Keratinocyte (primary cell): ENCODE data around the gene APCDD1.

Source experiments
- EZH2 ChIP-seq: IDR thresholded peaks from one replicate; pipeline ENCODE4 v1.6.1; 2012; ENCODE audit warnings: inconsistent platforms, mild to moderate bottlenecking, low read length, moderate library complexity
- TF ChIP-seq, protein P1 (sequence below), 3 experiments: IDR thresholded peaks in 1 of 3; conservative IDR thresholded peaks in 1 of 3; optimal IDR thresholded peaks in 1 of 3; 2 replicates in 2 of 3; 3 replicates in 1 of 3; pipeline versions ENCODE3 to v1.5.1; 2011; ENCODE audit warnings: low read length in 3 of 3, mild to moderate bottlenecking in 3 of 3, moderate library complexity in 2 of 3, control low read depth in 1 of 3, inconsistent platforms in 1 of 3; ENCODE audit not compliant: insufficient read depth in 2 of 3; ENCODE audit errors: extremely low read depth in 1 of 3

DNA sequence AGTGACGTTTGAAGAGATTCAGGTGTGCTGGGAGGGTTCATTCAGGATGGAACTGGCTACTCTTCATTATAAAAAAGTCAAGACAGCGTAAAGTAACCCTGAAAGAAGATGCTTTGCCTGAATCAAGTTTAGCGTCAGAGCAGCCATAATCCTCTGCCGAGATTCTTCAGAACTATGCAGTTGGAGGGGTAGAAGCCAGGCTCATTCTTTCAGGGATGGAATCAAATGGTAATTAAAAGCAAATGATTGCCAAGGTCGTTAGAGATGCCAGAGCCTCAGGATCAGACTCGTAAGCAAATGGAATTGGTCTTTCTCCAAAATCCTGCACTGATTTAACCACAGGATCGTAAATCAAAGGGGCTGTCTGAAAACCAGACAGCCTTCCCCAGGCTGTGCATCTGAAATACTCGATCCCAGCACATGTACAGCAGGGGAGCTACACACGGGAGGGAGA lies 21.9 kb downstream of the APCDD1 start:
- TF ChIP-seq, protein P1, sequence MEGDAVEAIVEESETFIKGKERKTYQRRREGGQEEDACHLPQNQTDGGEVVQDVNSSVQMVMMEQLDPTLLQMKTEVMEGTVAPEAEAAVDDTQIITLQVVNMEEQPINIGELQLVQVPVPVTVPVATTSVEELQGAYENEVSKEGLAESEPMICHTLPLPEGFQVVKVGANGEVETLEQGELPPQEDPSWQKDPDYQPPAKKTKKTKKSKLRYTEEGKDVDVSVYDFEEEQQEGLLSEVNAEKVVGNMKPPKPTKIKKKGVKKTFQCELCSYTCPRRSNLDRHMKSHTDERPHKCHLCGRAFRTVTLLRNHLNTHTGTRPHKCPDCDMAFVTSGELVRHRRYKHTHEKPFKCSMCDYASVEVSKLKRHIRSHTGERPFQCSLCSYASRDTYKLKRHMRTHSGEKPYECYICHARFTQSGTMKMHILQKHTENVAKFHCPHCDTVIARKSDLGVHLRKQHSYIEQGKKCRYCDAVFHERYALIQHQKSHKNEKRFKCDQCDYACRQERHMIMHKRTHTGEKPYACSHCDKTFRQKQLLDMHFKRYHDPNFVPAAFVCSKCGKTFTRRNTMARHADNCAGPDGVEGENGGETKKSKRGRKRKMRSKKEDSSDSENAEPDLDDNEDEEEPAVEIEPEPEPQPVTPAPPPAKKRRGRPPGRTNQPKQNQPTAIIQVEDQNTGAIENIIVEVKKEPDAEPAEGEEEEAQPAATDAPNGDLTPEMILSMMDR (optimal IDR thresholded peaks at IDR 0.05 in 1 of 3, IDR thresholded peaks at IDR 0.05 in 1 of 3, conservative IDR thresholded peaks at IDR 0.05 in 1 of 3; ENCODE audit: extremely low read depth in 1 of 3, insufficient read depth in 2 of 3, low read length in 3 of 3) = no peak
- no peak for TF ChIP-seq EZH2
